H1 (cell line): Measurements from ENCODE around the gene INPP5A. TPM values are rescaled to one million over a fixed set of nuclear protein-coding genes. Genes with fewer than 3 reads are reported as not detected.

ENCODE experiments used
- CTCF ChIA-PET: fragments of 300-600 bp; sonication (Branson Sonifier 250); formaldehyde crosslinking; loops from one replicate; lab custom pipeline; 2021; ENCODE audit not compliant: partially characterized antibody; lab: Charles Lee
- POLR2A ChIA-PET: fragments of 300-600 bp; sonication (Branson Sonifier 250); formaldehyde crosslinking; loops from one replicate; lab custom pipeline; 2021; ENCODE audit warnings: inconsistent platforms; ENCODE audit not compliant: partially characterized antibody; lab: Charles Lee
- DNase-seq, 2 experiments: peaks; one replicate each; pipeline versions ENCODE4 v3.0.0 to v3.0.0-alpha.2; 2010 to 2022; ENCODE audit warnings: low spot score in 2 of 2, low read depth in 1 of 2, mixed read lengths in 1 of 2
- FAIRE-seq: peaks from 2 replicates; lab custom pipeline; 2011; peaks lifted over from hg19 to GRCh38; lab: Jason Lieb, UNC
- H2AFZ ChIP-seq: 2 replicates; pipeline ENCODE4 v1.8.1; 2012; ENCODE audit warnings: low read length, inconsistent platforms
- H2AK5ac ChIP-seq: 2 replicates; pipeline ENCODE4 v1.6.1; 2013; ENCODE audit warnings: low read depth, low read length
- H2BK120ac ChIP-seq: replicated peaks from 2 replicates; pipeline ENCODE3; 2013; ENCODE audit warnings: low read depth, low read length, inconsistent platforms
- H2BK12ac ChIP-seq: 2 replicates; pipeline ENCODE4 v1.6.1; 2013; ENCODE audit warnings: low read depth, low read length
- H2BK15ac ChIP-seq: 2 replicates; pipeline ENCODE4 v1.6.1; 2013; ENCODE audit warnings: low read length
- H2BK20ac ChIP-seq: 2 replicates; pipeline ENCODE4 v1.6.1; 2013; ENCODE audit warnings: low read length
- H2BK5ac ChIP-seq: 2 replicates; pipeline ENCODE4 v1.6.1; 2013; ENCODE audit warnings: low read depth, low read length
- H3K14ac ChIP-seq: 2 replicates; pipeline ENCODE4 v1.6.1; 2013; ENCODE audit warnings: inconsistent platforms; ENCODE audit not compliant: insufficient read length
- H3K18ac ChIP-seq: 2 replicates; pipeline ENCODE4 v1.6.1; 2013; ENCODE audit warnings: low read length; ENCODE audit errors: extremely low read depth
- H3K23ac ChIP-seq: 2 replicates; pipeline ENCODE4 v1.6.1; 2013; ENCODE audit warnings: inconsistent platforms; ENCODE audit not compliant: insufficient read length
- H3K23me2 ChIP-seq: 2 replicates; pipeline ENCODE4 v1.6.1; 2013; ENCODE audit warnings: low read depth, low read length
- H3K27ac ChIP-seq: 2 replicates; pipeline ENCODE4 v1.6.1; 2011; ENCODE audit warnings: low read depth, low read length, inconsistent platforms
- H3K27me3 ChIP-seq, 4 experiments: replicated peaks in 1 of 4; 1 replicate in 1 of 4; 2 replicates in 3 of 4; pipeline versions ENCODE4 v1.6.1 to v1.8.1; 2011 to 2013; ENCODE audit warnings: low read length in 3 of 4, mild to moderate bottlenecking in 3 of 4, inconsistent platforms in 2 of 4, mixed read lengths in 2 of 4, moderate library complexity in 1 of 4; ENCODE audit not compliant: control insufficient read depth in 3 of 4, insufficient read depth in 3 of 4; ENCODE audit errors: extremely low read depth in 1 of 4
- H3K36me3 ChIP-seq, 4 experiments: 2 replicates each; pipeline versions ENCODE4 v1.6.1 to v1.8.1; 2011 to 2013; ENCODE audit warnings: mild to moderate bottlenecking in 4 of 4, low read length in 3 of 4, moderate library complexity in 2 of 4, control low read depth in 1 of 4, inconsistent platforms in 1 of 4; ENCODE audit not compliant: insufficient read depth in 4 of 4, control insufficient read depth in 2 of 4
- H3K4ac ChIP-seq: replicated peaks from 2 replicates; pipeline ENCODE3; 2013; ENCODE audit warnings: low read length, low read depth, mixed read lengths, inconsistent platforms; ENCODE audit not compliant: insufficient read length
- H3K4me1 ChIP-seq, 4 experiments: replicated peaks in 1 of 4; 1 replicate in 1 of 4; 2 replicates in 3 of 4; pipeline versions ENCODE4 v1.6.1 to v1.8.1; 2011 to 2013; ENCODE audit warnings: low read length in 3 of 4, inconsistent platforms in 2 of 4, mixed read lengths in 1 of 4; ENCODE audit not compliant: insufficient read depth in 4 of 4, control insufficient read depth in 3 of 4
- H3K4me2 ChIP-seq, 2 experiments: 2 replicates each; pipeline versions ENCODE4 v1.6.1 to v1.8.1; 2011 to 2013; ENCODE audit warnings: low read depth in 2 of 2, low read length in 2 of 2, control low read depth in 1 of 2, inconsistent platforms in 1 of 2, mild to moderate bottlenecking in 1 of 2; ENCODE audit not compliant: insufficient read depth in 1 of 2
- H3K4me3 ChIP-seq, 4 experiments: fragments of 200-600, 300-600 bp in 1 of 4; sonication (generic), shearing (Covaris generic), sonication (Bioruptor Twin) in 1 of 4; 2 replicates each; pipeline versions ENCODE4 v1.5.1 to v1.8.1; 2011 to 2016; ENCODE audit warnings: low read length in 4 of 4, low read depth in 3 of 4, control low read depth in 2 of 4, inconsistent platforms in 2 of 4, mild to moderate bottlenecking in 2 of 4, mixed read lengths in 1 of 4, moderate library complexity in 1 of 4; ENCODE audit not compliant: insufficient read depth in 2 of 4; ENCODE audit errors: extremely low read depth in 1 of 4
- H3K56ac ChIP-seq: replicated peaks from 2 replicates; pipeline ENCODE3; 2013; ENCODE audit warnings: low read depth, mild to moderate bottlenecking, mixed read lengths, low read length, inconsistent platforms; ENCODE audit not compliant: insufficient read length
- H3K79me1 ChIP-seq: 2 replicates; pipeline ENCODE4 v1.6.1; 2013; ENCODE audit warnings: low read depth, low read length, control low read depth
- H3K79me2 ChIP-seq, 2 experiments: 2 replicates each; pipeline versions ENCODE4 v1.6.1 to v1.8.1; 2012 to 2013; ENCODE audit warnings: low read length in 2 of 2, mild to moderate bottlenecking in 2 of 2, inconsistent platforms in 1 of 2; ENCODE audit not compliant: insufficient read depth in 2 of 2, control insufficient read depth in 1 of 2
- H3K9ac ChIP-seq, 4 experiments: replicated peaks in 1 of 4; 1 replicate in 1 of 4; 2 replicates in 3 of 4; pipeline versions ENCODE4 v1.6.1 to v1.8.1; 2011 to 2013; ENCODE audit warnings: low read depth in 3 of 4, low read length in 3 of 4, control low read depth in 2 of 4, mild to moderate bottlenecking in 2 of 4, moderate library complexity in 2 of 4, inconsistent platforms in 1 of 4; ENCODE audit errors: extremely low read depth in 1 of 4
- H3K9me3 ChIP-seq, 2 experiments: 2 replicates each; pipeline versions ENCODE4 v1.6.1 to v1.8.1; 2012 to 2013; ENCODE audit warnings: mild to moderate bottlenecking in 2 of 2, moderate library complexity in 2 of 2, control low read depth in 1 of 2, inconsistent platforms in 1 of 2, low read depth in 1 of 2, low read length in 1 of 2, mixed read lengths in 1 of 2; ENCODE audit not compliant: insufficient read depth in 2 of 2
- H4K20me1 ChIP-seq, 2 experiments: replicated peaks in 1 of 2; 2 replicates each; pipeline versions ENCODE3 to v1.8.1; 2011 to 2013; ENCODE audit warnings: inconsistent platforms in 2 of 2, low read length in 2 of 2, mild to moderate bottlenecking in 1 of 2; ENCODE audit not compliant: insufficient read depth in 2 of 2, control insufficient read depth in 1 of 2
- H4K5ac ChIP-seq: 2 replicates; pipeline ENCODE4 v1.6.1; 2013; ENCODE audit warnings: low read length, low read depth, mixed read lengths, inconsistent platforms; ENCODE audit not compliant: insufficient read length
- H4K8ac ChIP-seq: 2 replicates; pipeline ENCODE4 v1.8.0; 2013; ENCODE audit warnings: mild to moderate bottlenecking, moderate library complexity, low read length, inconsistent platforms; ENCODE audit not compliant: insufficient read depth; ENCODE audit errors: extremely low read depth
- H4K91ac ChIP-seq: replicated peaks from 2 replicates; pipeline ENCODE3; 2013; ENCODE audit warnings: low read length, mixed read lengths, inconsistent platforms; ENCODE audit not compliant: insufficient read length
- BACH1 ChIP-seq: IDR thresholded peaks from 2 replicates; pipeline ENCODE4 v1.6.1; 2012; ENCODE audit warnings: low read length, improper control_type of control experiment
- BCL11A ChIP-seq, 2 experiments: IDR thresholded peaks; one replicate each; pipeline ENCODE4 v1.6.1; 2011; ENCODE audit warnings: low read depth in 2 of 2, low read length in 2 of 2, mild to moderate bottlenecking in 2 of 2
- CHD1 ChIP-seq: IDR thresholded peaks from 2 replicates; pipeline ENCODE4 v1.6.1; 2012; ENCODE audit warnings: low read depth, low read length, improper control_type of control experiment
- CHD2 ChIP-seq: IDR thresholded peaks from 2 replicates; pipeline ENCODE4 v1.6.1; 2012; ENCODE audit warnings: low read length, improper control_type of control experiment
- CTBP2 ChIP-seq: IDR thresholded peaks from 2 replicates; pipeline ENCODE4 v1.7.0; 2011; ENCODE audit warnings: borderline replicate concordance, mild to moderate bottlenecking, moderate library complexity, mixed read lengths, low read length; ENCODE audit not compliant: insufficient read depth, insufficient read length
- KDM1A ChIP-seq: fragments of 200-600, 300-600 bp; sonication (generic); IDR thresholded peaks from 2 replicates; pipeline ENCODE4 v1.7.1; 2016; ENCODE audit warnings: mild to moderate bottlenecking, low read length, borderline replicate concordance
- NRF1 ChIP-seq: IDR thresholded peaks from 2 replicates; pipeline ENCODE4 v1.6.1; 2011; ENCODE audit warnings: mild to moderate bottlenecking, low read depth, low read length, improper control_type of control experiment
- RFX5 ChIP-seq: IDR thresholded peaks from 2 replicates; pipeline ENCODE4 v1.6.1; 2011; ENCODE audit warnings: low read depth, low read length, improper control_type of control experiment, borderline replicate concordance
- RNF2 ChIP-seq: fragments of 200-900, 300-1000 bp; sonication (generic); IDR thresholded peaks from 2 replicates; pipeline ENCODE4 v1.7.1; 2016; ENCODE audit warnings: borderline replicate concordance, low read depth, mild to moderate bottlenecking, antibody characterized with exemption, low read length; ENCODE audit not compliant: poor library complexity, severe bottlenecking; ENCODE audit errors: missing control alignments
- SAP30 ChIP-seq: fragments of 300-600 bp; sonication (generic); IDR thresholded peaks from 2 replicates; pipeline ENCODE4 v1.7.1; 2012; ENCODE audit warnings: low read length, moderate library complexity, mild to moderate bottlenecking, inconsistent platforms; ENCODE audit not compliant: insufficient read depth, insufficient replicate concordance
- WGBS, 2 experiments: shearing (Covaris generic) in 1 of 2; methylation state at CpG; one replicate each; pipeline versions ENCODE4 v1.1.6 to v1.1.7; 2013 to 2015; ENCODE audit warnings: low lambda C conversion rate in 2 of 2, mixed read lengths in 2 of 2, inconsistent platforms in 1 of 2, low coverage in 1 of 2, missing lambda C conversion rate in 1 of 2; ENCODE audit not compliant: insufficient replicate concordance in 2 of 2, insufficient coverage in 1 of 2, insufficient read length in 1 of 2; ENCODE audit errors: extremely low coverage in 1 of 2, missing lambda C conversion rate in 1 of 2; 5-methylcytosine and 5-hydroxymethylcytosine counted together
- polyA plus RNA-seq, 7 experiments: library from polyadenylated mRNA; depleted of rRNA in 3 of 7; stranded (reverse) in 5 of 7; unstranded in 2 of 7; fragments of >200 nt in 5 of 7; fragments of 200-250 nt in 2 of 7; gene quantifications; 1 replicate in 5 of 7; 2 replicates in 1 of 7; 4 replicates in 1 of 7; pipeline versions ENCODE4 v1.2.1 to v1.2.3, GENCODE V29; 2011 to 2013; ENCODE audit warnings: missing spikeins in 2 of 7, mixed read lengths in 2 of 7
- total RNA-seq: library from RNA; stranded (reverse); fragmentation: NEBNext Ultra II Directional; extraction: Animal tissue kit (Norgen Biotek cat#: 25700); gene quantifications from 2 replicates; pipeline ENCODE4 v1.2.1, GENCODE V29; 2021
- TF ChIP-seq, protein P1 (sequence below): IDR thresholded peaks from 2 replicates; pipeline ENCODE4 v1.6.1; 2012; ENCODE audit warnings: low read length, inconsistent platforms

Gene INPP5A
- total and polyA plus RNA-seq, 2 of the 8 experiments (the other 6 are each of a cell fraction or from before 2014, with no cell fraction given), result 19.7 to 27.5 TPM

DNA sequence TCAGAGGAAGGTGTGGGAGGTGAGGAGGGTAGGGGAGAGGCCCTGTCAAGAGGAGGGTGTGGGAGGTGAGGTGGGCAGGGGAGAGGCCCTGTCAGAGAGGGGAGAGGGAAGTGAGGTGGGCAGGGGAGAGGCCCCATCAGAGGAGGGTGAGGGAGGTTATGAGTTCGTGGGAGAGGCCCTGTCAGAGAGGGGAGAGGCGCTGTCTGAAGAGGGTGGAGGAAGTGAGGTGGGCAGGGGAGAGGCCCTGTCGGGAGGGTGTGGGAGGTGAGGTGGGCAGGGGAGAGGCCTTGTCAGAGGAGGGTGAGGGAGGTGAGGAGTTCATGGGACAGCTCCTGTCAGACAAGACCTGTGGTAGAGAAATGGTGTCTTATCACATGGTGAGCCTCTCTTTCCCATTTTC lies 74.4 kb downstream of the INPP5A start:
- H3K9me3 ChIP-seq, result peaks cover 0 to 6% of the 10 kb centered on the region in 2 experiments; a peak in 1 of 4 replicates
- FAIRE-seq, result no peak
- H4K5ac ChIP-seq, result no peak overlapping the region
- no peak overlapping the region for H2AFZ ChIP-seq
- H3K27ac ChIP-seq, result no peak overlapping the region
- H3K4me1 ChIP-seq, result no peaks in the 10 kb centered on the region; a peak in 2 of 7 replicates
- H2BK15ac ChIP-seq, result no peak overlapping the region
- H3K79me2 ChIP-seq, result no peaks in the 10 kb centered on the region
- no peak overlapping the region for H3K9ac ChIP-seq
- H2BK5ac ChIP-seq, result no peak overlapping the region
- no peak overlapping the region for H2BK120ac ChIP-seq
- peaks cover 1 to 16% of the 10 kb centered on the region in 2 experiments for H4K20me1 ChIP-seq
- POLR2A ChIA-PET, result no interaction called here
- H3K23me2 ChIP-seq, result peaks cover 5% of the 10 kb centered on the region; the same call in 1 of the 2 replicates
- H3K23ac ChIP-seq, result no peak overlapping the region
- H3K14ac ChIP-seq, result no peak overlapping the region
- CTCF ChIA-PET, result interaction anchor here (0.7 to 1.2 kb wide), 2 partner anchors 119 to 182 kb away, joined by 3 to 4 read pairs; no protein-coding TSS in a partner anchor
- 0 out of 7 replicates have a peak, but pooled peaks cover 0 to 4% (median 0%) of the 10 kb centered on the region in 4 experiments for H3K27me3 ChIP-seq
- 0 out of 2 replicates have a peak overlapping the region, but pooled peaks have one; percentile 53 for H2AK5ac ChIP-seq
- no peak overlapping the region for H3K4ac ChIP-seq
- no peak overlapping the region for H3K4me3 ChIP-seq
- H4K91ac ChIP-seq, result no peak overlapping the region
- no peak overlapping the region for H4K8ac ChIP-seq
- H2BK12ac ChIP-seq, result no peak overlapping the region
- H3K4me2 ChIP-seq, result no peak overlapping the region
- H3K79me1 ChIP-seq, result peaks cover 4% of the 10 kb centered on the region
- H3K56ac ChIP-seq, result no peak overlapping the region
- no peak for DNase-seq
- H2BK20ac ChIP-seq, result no peak overlapping the region
- WGBS, 2 experiments, result 100% methylated on average over 3 of the region's 3 CpGs; no CpG with 5 or more reads in 1 of the 2 experiments
- H3K18ac ChIP-seq, result no peak overlapping the region
- H3K36me3 ChIP-seq, result no peaks in the 10 kb centered on the region
- TF ChIP-seq, protein P1, sequence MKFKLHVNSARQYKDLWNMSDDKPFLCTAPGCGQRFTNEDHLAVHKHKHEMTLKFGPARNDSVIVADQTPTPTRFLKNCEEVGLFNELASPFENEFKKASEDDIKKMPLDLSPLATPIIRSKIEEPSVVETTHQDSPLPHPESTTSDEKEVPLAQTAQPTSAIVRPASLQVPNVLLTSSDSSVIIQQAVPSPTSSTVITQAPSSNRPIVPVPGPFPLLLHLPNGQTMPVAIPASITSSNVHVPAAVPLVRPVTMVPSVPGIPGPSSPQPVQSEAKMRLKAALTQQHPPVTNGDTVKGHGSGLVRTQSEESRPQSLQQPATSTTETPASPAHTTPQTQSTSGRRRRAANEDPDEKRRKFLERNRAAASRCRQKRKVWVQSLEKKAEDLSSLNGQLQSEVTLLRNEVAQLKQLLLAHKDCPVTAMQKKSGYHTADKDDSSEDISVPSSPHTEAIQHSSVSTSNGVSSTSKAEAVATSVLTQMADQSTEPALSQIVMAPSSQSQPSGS, result no peak
- TF ChIP-seq SAP30 (no peak), RNF2 (no peak), CHD2 (no peak), RFX5 (no peak), CHD1 (no peak), BCL11A (IDR thresholded peaks at IDR 0.05; ENCODE audit: low read depth in 2 of 2, low read length in 2 of 2) (no peak), BACH1 (no peak), CTBP2 (no peak), NRF1 (no peak), KDM1A (no peak)
